Measurements from ENCODE around the gene TCF4.

GRCh38 chr18:55339990-55340389, 248.0 kb downstream of the TCF4 start:
- TF ChIP-seq CTCF (IDR thresholded peaks at IDR 0.05), result no peak
- TF ChIP-seq POLR2A (IDR thresholded peaks at IDR 0.05), result no peak
- no peak for TF ChIP-seq POLR2AphosphoS5 (IDR thresholded peaks at IDR 0.05)

Data from upper lobe of left lung (tissue), 4 donors.